Retinal pigment epithelial cell (primary cell): ENCODE data around the gene SYCP1.
"Not testable (repeated sequence)": the region's sequence is repeated elsewhere in the genome, so short reads cannot be mapped to it uniquely, and the experiment has no call there.

Source experiments
- DNase-seq: peaks from one replicate; pipeline ENCODE4 v3.0.0-alpha.2; 2010; ENCODE audit warnings: low read depth
- H3K4me3 ChIP-seq: 2 replicates; pipeline ENCODE4 v1.5.1; 2011; ENCODE audit warnings: mild to moderate bottlenecking, low read length, control low read depth, moderate library complexity
- CTCF ChIP-seq: conservative IDR thresholded peaks from 2 replicates; pipeline ENCODE4 v1.5.1; 2011; ENCODE audit warnings: low read depth, low read length, control low read depth, inconsistent platforms

SYCP1 gene

DNA sequence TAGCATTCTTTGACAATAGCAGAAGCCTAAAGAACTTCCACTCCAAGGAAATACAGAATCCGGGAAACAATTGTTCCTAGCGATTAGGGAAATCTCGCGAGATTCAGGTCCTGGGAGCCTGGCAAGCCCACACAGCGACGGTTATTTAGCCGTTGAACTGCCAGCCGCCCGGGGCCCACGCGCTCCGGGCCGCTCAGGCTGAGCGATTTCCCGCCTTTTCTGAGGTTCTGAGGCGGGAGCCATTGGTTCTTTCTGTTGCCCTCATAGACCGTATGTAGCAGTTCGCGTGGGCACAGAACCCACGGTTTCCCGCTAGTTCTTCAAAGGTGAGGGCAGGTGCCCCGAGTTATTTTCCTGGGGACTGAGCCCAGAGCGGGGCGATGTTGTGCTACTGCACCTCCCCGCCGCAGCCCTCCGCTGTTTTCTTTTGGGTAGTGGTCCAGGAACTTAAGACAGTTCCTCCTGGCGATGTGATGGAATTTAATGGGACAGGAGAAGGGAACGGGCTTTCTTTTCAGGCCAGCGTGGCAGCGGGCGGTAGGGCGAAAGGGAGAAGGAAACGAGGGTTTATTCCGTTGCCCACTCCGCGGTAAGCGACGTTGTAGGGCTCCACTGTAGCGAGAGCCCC is at the start of gene SYCP1:
Gene SYCP1, plus strand, starts transcription at position 171 of the 628 bp plus-strand sequence. CDS start 602 bp downstream, outside the sequence.
- no peak for DNase-seq
- no peak for TF ChIP-seq CTCF
- H3K4me3 ChIP-seq = peak within 1 kb of the TSS; percentile 40

DNA sequence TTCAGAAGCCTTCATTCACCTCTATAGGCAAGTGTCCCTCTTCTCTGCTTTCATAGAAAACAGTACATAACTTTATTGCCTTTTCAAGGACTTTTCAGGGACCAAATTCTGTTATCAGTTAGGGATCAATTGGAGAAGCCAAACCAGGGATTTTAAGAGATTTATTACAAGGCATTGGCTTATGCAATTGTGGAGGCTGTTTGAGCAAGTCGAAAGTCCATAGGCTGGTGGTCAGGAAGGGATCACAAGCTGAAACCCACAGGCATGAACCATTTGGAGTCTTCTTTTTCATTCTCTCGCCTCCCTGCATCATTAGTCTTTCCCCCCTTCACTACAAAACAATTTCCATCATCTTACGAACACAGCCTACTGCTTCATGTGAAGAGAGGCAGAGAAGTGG is 34.8 kb upstream of the SYCP1 start:
- no peak for DNase-seq
- TF ChIP-seq CTCF = no peak
- H3K4me3 ChIP-seq = no peak overlapping the region

DNA sequence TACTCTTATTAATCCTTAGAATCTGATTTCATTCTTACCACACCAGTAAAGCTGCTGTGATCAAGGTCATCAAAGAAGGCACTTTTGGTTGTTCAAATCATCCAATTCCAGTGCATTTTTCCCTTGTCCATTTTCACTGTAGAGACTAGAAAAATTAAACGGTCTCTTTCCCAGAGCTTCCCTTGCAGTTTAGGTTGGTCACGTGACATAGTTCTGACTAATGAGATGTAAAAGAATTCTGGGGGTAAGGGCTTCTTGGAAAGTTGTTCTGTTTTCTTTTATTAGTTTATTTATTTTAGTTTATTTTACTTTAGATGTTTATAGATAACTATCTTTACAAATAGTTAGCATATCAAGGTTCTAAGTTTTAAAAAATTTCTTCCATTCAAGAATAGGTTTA is 34.3 kb upstream of the SYCP1 start:
- no peak for TF ChIP-seq CTCF
- DNase-seq = no peak
- no peak overlapping the region for H3K4me3 ChIP-seq

DNA sequence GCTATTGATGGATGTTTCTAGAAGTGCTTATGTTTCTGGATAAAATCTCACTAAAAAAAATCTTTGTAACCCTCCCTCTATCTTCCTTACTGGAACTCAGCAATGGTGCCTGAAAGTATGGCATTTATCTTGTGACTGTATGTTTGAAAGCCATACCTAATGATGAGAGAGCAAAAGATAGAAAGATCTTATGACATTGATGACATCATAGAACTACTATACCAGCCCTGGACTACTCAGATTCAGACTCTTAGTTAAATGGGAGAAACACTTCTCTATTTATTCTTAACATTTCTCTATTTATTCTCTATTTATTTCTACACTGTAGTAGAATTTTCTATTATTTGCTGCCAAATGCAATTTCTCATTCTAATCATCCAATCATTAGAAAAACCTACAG is 32.7 kb upstream of the SYCP1 start:
- TF ChIP-seq CTCF = no peak
- DNase-seq = no peak
- no peak overlapping the region for H3K4me3 ChIP-seq

DNA sequence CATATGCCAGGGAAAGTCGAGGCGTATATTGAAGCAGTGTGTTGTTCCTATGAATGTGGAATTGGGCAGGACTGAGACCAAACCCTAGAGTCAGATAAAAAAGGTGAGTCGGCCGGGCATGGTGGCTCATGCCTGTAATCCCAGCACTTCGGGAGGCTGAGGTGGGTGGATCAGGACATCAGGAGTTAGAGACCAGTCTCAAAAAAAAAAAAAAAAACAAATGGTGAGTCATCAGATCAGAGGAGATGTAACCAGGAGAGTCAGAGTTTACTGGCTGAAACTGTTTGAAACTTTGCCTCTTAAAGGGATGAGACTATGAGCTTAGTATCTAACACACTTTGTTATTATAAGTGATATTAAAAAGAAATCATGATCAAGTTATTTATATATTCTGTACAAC is 26.4 kb upstream of the SYCP1 start:
- DNase-seq = no peak
- no peak overlapping the region for H3K4me3 ChIP-seq
- no peak for TF ChIP-seq CTCF

DNA sequence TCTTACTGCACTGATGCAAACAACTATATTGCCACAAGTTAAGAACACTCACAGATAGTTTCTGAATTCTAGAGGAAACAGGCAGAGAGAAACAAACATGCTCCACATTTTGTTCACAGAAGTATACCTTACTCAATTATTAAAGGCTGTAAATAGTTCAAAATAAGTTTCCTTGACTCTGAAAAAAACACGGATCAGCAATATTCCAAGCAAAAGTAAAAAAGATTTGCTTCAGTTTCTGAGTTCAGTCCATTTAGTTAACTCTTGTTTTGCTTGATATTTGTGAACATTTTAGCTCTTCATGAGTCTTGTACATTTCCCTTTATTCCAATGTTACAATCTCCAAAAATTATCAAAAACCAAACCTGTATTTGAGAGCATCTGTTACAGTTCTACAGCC is 24.6 kb upstream of the SYCP1 start:
- H3K4me3 ChIP-seq, DNase-seq: not testable (repeated sequence)

DNA sequence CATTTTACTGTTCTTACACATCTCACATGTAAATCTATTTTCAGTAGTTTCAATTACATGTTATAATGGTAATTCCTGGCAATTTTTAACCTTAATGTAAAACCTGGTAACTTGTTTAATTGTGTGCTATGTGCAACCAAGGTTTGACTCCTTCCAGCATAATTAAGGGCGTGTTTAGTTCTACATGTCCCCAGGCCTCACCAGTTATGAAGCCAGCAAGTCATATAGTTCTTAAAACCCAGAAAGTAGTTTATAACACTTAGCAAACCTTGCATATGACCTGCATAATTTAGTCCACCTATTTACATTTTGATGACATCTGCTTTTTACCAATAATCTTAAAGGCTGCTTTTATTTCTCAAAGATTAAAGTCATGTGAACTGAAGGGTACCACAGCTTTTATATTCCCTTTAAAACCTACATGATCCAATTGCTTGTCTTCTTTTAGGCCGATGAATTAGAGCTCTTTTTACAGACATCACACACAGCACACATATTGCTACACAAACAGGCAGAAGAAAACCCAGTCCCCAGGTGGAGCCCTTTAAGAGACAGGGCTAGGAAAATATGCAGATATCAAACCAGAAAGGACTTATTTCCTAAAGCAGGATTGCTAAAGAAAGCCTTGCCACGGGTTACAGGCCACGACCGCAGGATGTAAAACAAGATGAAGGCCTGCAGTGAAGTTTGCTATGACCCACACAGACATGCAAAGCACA is 23.2 kb upstream of the SYCP1 start:
- TF ChIP-seq CTCF = no peak
- no peak overlapping the region for H3K4me3 ChIP-seq
- no peak for DNase-seq
